MCF 10A (cell line): Measurements from ENCODE around the gene BANF1. TPM values are rescaled to one million over a fixed set of nuclear protein-coding genes. Genes with fewer than 3 reads are reported as not detected.

Source experiments
- BruUV-seq: library from RNA; stranded (reverse); fragments of 400-500 nt; replicated peaks from 2 replicates; lab custom pipeline; 2021; lab: Mats Ljungman, UMichigan
- CTCF ChIA-PET: fragments of 300-600 bp; sonication (Branson Sonifier 250); formaldehyde crosslinking; extraction: SDS; loops from one replicate; lab custom pipeline; 2021; ENCODE audit warnings: antibody characterized with exemption, inconsistent platforms; lab: Yijun Ruan, JAX
- POLR2A ChIA-PET: fragments of 300-600, 350-650 bp; sonication (Branson Sonifier 250); formaldehyde crosslinking; extraction: SDS; loops from one replicate; lab custom pipeline; 2020; ENCODE audit warnings: antibody characterized with exemption, inconsistent platforms; lab: Yijun Ruan, JAX
- DNase-seq: peaks from one replicate; pipeline ENCODE4 v3.0.0-alpha.2; 2018; ENCODE audit not compliant: unreplicated experiment
- H3K27ac Mint-ChIP-seq: one replicate; pipeline ENCODE4 v1.8.0; 2022; ENCODE audit warnings: mild to moderate bottlenecking, low read depth, mixed read lengths; ENCODE audit not compliant: unreplicated experiment
- H3K27me3 Mint-ChIP-seq: one replicate; pipeline ENCODE4 v1.8.0; 2022; ENCODE audit warnings: mixed read lengths; ENCODE audit not compliant: insufficient read depth, unreplicated experiment
- H3K36me3 Mint-ChIP-seq: one replicate; pipeline ENCODE4 v1.8.0; 2022; ENCODE audit warnings: mild to moderate bottlenecking, moderate library complexity, mixed read lengths; ENCODE audit not compliant: insufficient read depth, unreplicated experiment
- H3K4me1 Mint-ChIP-seq: one replicate; pipeline ENCODE4 v1.8.0; 2022; ENCODE audit warnings: mixed read lengths; ENCODE audit not compliant: insufficient read depth, unreplicated experiment
- H3K4me3 Mint-ChIP-seq: one replicate; pipeline ENCODE4 v1.8.0; 2022; ENCODE audit warnings: mild to moderate bottlenecking, moderate library complexity, mixed read lengths; ENCODE audit not compliant: unreplicated experiment
- H3K9me3 Mint-ChIP-seq: one replicate; pipeline ENCODE4 v1.8.0; 2022; ENCODE audit warnings: mixed read lengths; ENCODE audit not compliant: unreplicated experiment
- intact Hi-C: fragments of 100-400 bp; cut with micrococcal nuclease; formaldehyde crosslinking; loops from 2 replicates; pipeline ENCODE4 v1.14.1; 2022
- total RNA-seq: library from RNA; stranded (reverse); gene quantifications from 2 replicates; pipeline ENCODE4 v1.2.3, GENCODE V29; 2022
- TF ChIP-seq, protein P1 (sequence below): fragments of 200-600 bp; IDR thresholded peaks from one replicate; pipeline ENCODE4 v1.8.0; 2022; ENCODE audit warnings: antibody characterized with exemption, mild to moderate bottlenecking; ENCODE audit not compliant: unreplicated experiment

Gene BANF1
- total RNA-seq, 1 experiment from 2014 or later, result 198 TPM

GRCh38 chr11:65972116-65972515 lies 30.2 kb upstream of the BANF1 start:
- no peaks in the 10 kb centered on the region for H3K9me3 Mint-ChIP-seq
- H3K4me3 Mint-ChIP-seq, result no peak overlapping the region
- no peak for DNase-seq
- ChIA-PET POLR2A (interaction anchor here (0.6 to 1.4 kb wide), 3 partner anchors 9 to 349 kb away, joined by 3 read pairs; partner anchors contain the start of gene FOSL1), CTCF (interaction anchor here (3.8 to 5.6 kb wide), 2 partner anchors 83 to 87 kb away, joined by 15 to 27 read pairs; partner anchors contain the start of genes CCDC85B and FIBP)
- intact Hi-C loops, result no loop called here
- no peak overlapping the region for H3K27ac Mint-ChIP-seq
- peaks cover 25% of the 10 kb centered on the region for H3K4me1 Mint-ChIP-seq
- TF ChIP-seq, protein P1, sequence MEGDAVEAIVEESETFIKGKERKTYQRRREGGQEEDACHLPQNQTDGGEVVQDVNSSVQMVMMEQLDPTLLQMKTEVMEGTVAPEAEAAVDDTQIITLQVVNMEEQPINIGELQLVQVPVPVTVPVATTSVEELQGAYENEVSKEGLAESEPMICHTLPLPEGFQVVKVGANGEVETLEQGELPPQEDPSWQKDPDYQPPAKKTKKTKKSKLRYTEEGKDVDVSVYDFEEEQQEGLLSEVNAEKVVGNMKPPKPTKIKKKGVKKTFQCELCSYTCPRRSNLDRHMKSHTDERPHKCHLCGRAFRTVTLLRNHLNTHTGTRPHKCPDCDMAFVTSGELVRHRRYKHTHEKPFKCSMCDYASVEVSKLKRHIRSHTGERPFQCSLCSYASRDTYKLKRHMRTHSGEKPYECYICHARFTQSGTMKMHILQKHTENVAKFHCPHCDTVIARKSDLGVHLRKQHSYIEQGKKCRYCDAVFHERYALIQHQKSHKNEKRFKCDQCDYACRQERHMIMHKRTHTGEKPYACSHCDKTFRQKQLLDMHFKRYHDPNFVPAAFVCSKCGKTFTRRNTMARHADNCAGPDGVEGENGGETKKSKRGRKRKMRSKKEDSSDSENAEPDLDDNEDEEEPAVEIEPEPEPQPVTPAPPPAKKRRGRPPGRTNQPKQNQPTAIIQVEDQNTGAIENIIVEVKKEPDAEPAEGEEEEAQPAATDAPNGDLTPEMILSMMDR, result no peak
- H3K27me3 Mint-ChIP-seq, result no peaks in the 10 kb centered on the region
- H3K36me3 Mint-ChIP-seq, result peaks cover 58% of the 10 kb centered on the region
- no TSS peak for BruUV-seq

DNA sequence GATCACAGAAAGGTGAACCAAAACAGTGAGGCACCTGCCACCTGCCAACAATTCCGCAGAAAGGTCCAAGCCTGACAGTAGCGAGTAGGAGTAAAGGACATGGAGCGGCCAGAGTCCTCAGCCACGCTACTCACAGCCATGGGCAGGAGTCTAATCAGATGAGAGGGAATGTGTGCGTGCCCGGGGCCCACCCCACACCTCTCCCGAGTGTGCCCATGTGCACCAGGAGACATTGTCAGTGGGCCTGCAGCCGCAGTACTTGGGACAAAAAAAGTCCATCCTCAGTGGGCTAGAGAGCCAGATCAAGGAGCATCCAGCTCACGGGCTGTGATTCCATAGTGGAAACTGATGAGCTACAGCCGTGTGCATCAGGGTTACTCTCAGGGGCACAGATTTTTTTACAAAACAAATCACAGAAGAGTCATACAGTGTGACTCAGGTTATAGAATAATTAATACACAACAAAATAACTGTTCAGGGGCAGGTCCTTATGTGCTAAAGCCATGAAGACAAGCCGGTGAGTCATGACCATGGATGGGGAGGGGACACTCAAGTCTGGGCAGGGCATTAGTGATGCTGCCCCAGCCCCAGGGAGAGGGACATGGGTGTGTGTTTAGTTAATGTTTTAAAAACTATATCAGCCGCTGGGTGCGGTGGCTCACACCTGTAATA lies 28.7 kb upstream of the BANF1 start:
- Mint-ChIP-seq H3K4me1 (peaks cover 18% of the 10 kb centered on the region), H3K9me3 (no peaks in the 10 kb centered on the region), H3K36me3 (peaks cover 52% of the 10 kb centered on the region), H3K4me3 (no peak overlapping the region), H3K27ac (peak overlapping the region; percentile 35), H3K27me3 (no peaks in the 10 kb centered on the region)
- no TSS peak for BruUV-seq
- DNase-seq, result peak; percentile 50
- POLR2A ChIA-PET, result interaction anchor here (0.6 to 0.9 kb wide), 2 partner anchors 13 to 75 kb away, joined by 3 to 4 read pairs; no protein-coding TSS in a partner anchor
- TF ChIP-seq, protein P1, result no peak
- intact Hi-C loops, result no loop called here
- CTCF ChIA-PET, result interaction anchor here (0.6 to 5.6 kb wide), 5 partner anchors 19 to 204 kb away, joined by 3 to 27 read pairs (median 4); partner anchors contain the start of genes CCDC85B and FIBP

DNA sequence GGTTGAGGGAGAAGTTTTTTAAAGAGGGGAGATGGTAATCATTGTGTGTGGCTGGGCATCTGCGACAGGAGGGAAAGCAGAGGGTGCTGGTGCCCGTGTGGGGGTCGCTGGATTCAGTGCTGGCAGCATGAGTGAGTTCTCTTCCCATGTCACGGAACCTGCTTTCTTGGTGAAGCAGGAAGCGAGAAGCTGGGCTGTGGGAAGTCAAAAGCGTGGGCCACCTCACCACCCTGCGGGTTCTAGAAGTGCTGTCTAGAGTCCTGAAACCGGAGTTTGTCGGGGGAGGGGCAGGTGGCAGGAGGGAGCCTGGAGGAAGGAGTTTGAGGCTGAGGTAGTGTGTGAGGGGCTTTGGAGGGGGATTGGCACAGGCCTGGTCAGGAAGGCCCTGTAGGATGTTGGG lies 26.5 kb upstream of the BANF1 start:
- POLR2A ChIA-PET, result interaction anchor here (0.7 kb wide), 1 partner anchor 22 kb away, joined by 4 read pairs; no protein-coding TSS in a partner anchor
- Mint-ChIP-seq H3K9me3 (no peaks in the 10 kb centered on the region), H3K27me3 (no peaks in the 10 kb centered on the region), H3K4me3 (no peak overlapping the region), H3K4me1 (peaks cover 8% of the 10 kb centered on the region), H3K27ac (no peak overlapping the region), H3K36me3 (peaks cover 55% of the 10 kb centered on the region)
- BruUV-seq, result no TSS peak
- intact Hi-C loops, result no loop called here
- DNase-seq, result no peak
- CTCF ChIA-PET, result interaction anchor here (0.7 to 3.5 kb wide), 4 partner anchors 14 to 91 kb away, joined by 3 to 20 read pairs (median 4); no protein-coding TSS in a partner anchor
- TF ChIP-seq, protein P1, result no peak
